H1 (cell line): ENCODE measurements around the gene ANKRD65. TPM values are rescaled to one million over a fixed set of nuclear protein-coding genes. Genes with fewer than 3 reads are reported as not detected.
A peak's percentile ranks its signal among the peaks of the same experiment; 100 is the strongest.

Experiments used
- CTCF ChIA-PET: fragments of 300-600 bp; sonication (Branson Sonifier 250); formaldehyde crosslinking; loops from one replicate; lab custom pipeline; 2021; ENCODE audit not compliant: partially characterized antibody; lab: Charles Lee
- POLR2A ChIA-PET: fragments of 300-600 bp; sonication (Branson Sonifier 250); formaldehyde crosslinking; loops from one replicate; lab custom pipeline; 2021; ENCODE audit warnings: inconsistent platforms; ENCODE audit not compliant: partially characterized antibody; lab: Charles Lee
- DNase-seq, 2 experiments: peaks; one replicate each; pipeline versions ENCODE4 v3.0.0 to v3.0.0-alpha.2; 2010 to 2022; ENCODE audit warnings: low spot score in 2 of 2, low read depth in 1 of 2, mixed read lengths in 1 of 2
- FAIRE-seq: peaks from 2 replicates; lab custom pipeline; 2011; peaks lifted over from hg19 to GRCh38; lab: Jason Lieb, UNC
- H2AFZ ChIP-seq: 2 replicates; pipeline ENCODE4 v1.8.1; 2012; ENCODE audit warnings: low read length, inconsistent platforms
- H2AK5ac ChIP-seq: 2 replicates; pipeline ENCODE4 v1.6.1; 2013; ENCODE audit warnings: low read depth, low read length
- H2BK120ac ChIP-seq: replicated peaks from 2 replicates; pipeline ENCODE3; 2013; ENCODE audit warnings: low read depth, low read length, inconsistent platforms
- H2BK12ac ChIP-seq: 2 replicates; pipeline ENCODE4 v1.6.1; 2013; ENCODE audit warnings: low read depth, low read length
- H2BK15ac ChIP-seq: 2 replicates; pipeline ENCODE4 v1.6.1; 2013; ENCODE audit warnings: low read length
- H2BK20ac ChIP-seq: 2 replicates; pipeline ENCODE4 v1.6.1; 2013; ENCODE audit warnings: low read length
- H2BK5ac ChIP-seq: 2 replicates; pipeline ENCODE4 v1.6.1; 2013; ENCODE audit warnings: low read depth, low read length
- H3K14ac ChIP-seq: 2 replicates; pipeline ENCODE4 v1.6.1; 2013; ENCODE audit warnings: inconsistent platforms; ENCODE audit not compliant: insufficient read length
- H3K18ac ChIP-seq: 2 replicates; pipeline ENCODE4 v1.6.1; 2013; ENCODE audit warnings: low read length; ENCODE audit errors: extremely low read depth
- H3K23ac ChIP-seq: 2 replicates; pipeline ENCODE4 v1.6.1; 2013; ENCODE audit warnings: inconsistent platforms; ENCODE audit not compliant: insufficient read length
- H3K23me2 ChIP-seq: 2 replicates; pipeline ENCODE4 v1.6.1; 2013; ENCODE audit warnings: low read depth, low read length
- H3K27ac ChIP-seq: 2 replicates; pipeline ENCODE4 v1.6.1; 2011; ENCODE audit warnings: low read depth, low read length, inconsistent platforms
- H3K27me3 ChIP-seq, 4 experiments: replicated peaks in 1 of 4; 1 replicate in 1 of 4; 2 replicates in 3 of 4; pipeline versions ENCODE4 v1.6.1 to v1.8.1; 2011 to 2013; ENCODE audit warnings: low read length in 3 of 4, mild to moderate bottlenecking in 3 of 4, inconsistent platforms in 2 of 4, mixed read lengths in 2 of 4, moderate library complexity in 1 of 4; ENCODE audit not compliant: control insufficient read depth in 3 of 4, insufficient read depth in 3 of 4; ENCODE audit errors: extremely low read depth in 1 of 4
- H3K36me3 ChIP-seq, 4 experiments: 2 replicates each; pipeline versions ENCODE4 v1.6.1 to v1.8.1; 2011 to 2013; ENCODE audit warnings: mild to moderate bottlenecking in 4 of 4, low read length in 3 of 4, moderate library complexity in 2 of 4, control low read depth in 1 of 4, inconsistent platforms in 1 of 4; ENCODE audit not compliant: insufficient read depth in 4 of 4, control insufficient read depth in 2 of 4
- H3K4ac ChIP-seq: replicated peaks from 2 replicates; pipeline ENCODE3; 2013; ENCODE audit warnings: low read length, low read depth, mixed read lengths, inconsistent platforms; ENCODE audit not compliant: insufficient read length
- H3K4me1 ChIP-seq, 4 experiments: replicated peaks in 1 of 4; 1 replicate in 1 of 4; 2 replicates in 3 of 4; pipeline versions ENCODE4 v1.6.1 to v1.8.1; 2011 to 2013; ENCODE audit warnings: low read length in 3 of 4, inconsistent platforms in 2 of 4, mixed read lengths in 1 of 4; ENCODE audit not compliant: insufficient read depth in 4 of 4, control insufficient read depth in 3 of 4
- H3K4me2 ChIP-seq, 2 experiments: 2 replicates each; pipeline versions ENCODE4 v1.6.1 to v1.8.1; 2011 to 2013; ENCODE audit warnings: low read depth in 2 of 2, low read length in 2 of 2, control low read depth in 1 of 2, inconsistent platforms in 1 of 2, mild to moderate bottlenecking in 1 of 2; ENCODE audit not compliant: insufficient read depth in 1 of 2
- H3K4me3 ChIP-seq, 4 experiments: fragments of 200-600, 300-600 bp in 1 of 4; sonication (generic), shearing (Covaris generic), sonication (Bioruptor Twin) in 1 of 4; 2 replicates each; pipeline versions ENCODE4 v1.5.1 to v1.8.1; 2011 to 2016; ENCODE audit warnings: low read length in 4 of 4, low read depth in 3 of 4, control low read depth in 2 of 4, inconsistent platforms in 2 of 4, mild to moderate bottlenecking in 2 of 4, mixed read lengths in 1 of 4, moderate library complexity in 1 of 4; ENCODE audit not compliant: insufficient read depth in 2 of 4; ENCODE audit errors: extremely low read depth in 1 of 4
- H3K56ac ChIP-seq: replicated peaks from 2 replicates; pipeline ENCODE3; 2013; ENCODE audit warnings: low read depth, mild to moderate bottlenecking, mixed read lengths, low read length, inconsistent platforms; ENCODE audit not compliant: insufficient read length
- H3K79me1 ChIP-seq: 2 replicates; pipeline ENCODE4 v1.6.1; 2013; ENCODE audit warnings: low read depth, low read length, control low read depth
- H3K79me2 ChIP-seq, 2 experiments: 2 replicates each; pipeline versions ENCODE4 v1.6.1 to v1.8.1; 2012 to 2013; ENCODE audit warnings: low read length in 2 of 2, mild to moderate bottlenecking in 2 of 2, inconsistent platforms in 1 of 2; ENCODE audit not compliant: insufficient read depth in 2 of 2, control insufficient read depth in 1 of 2
- H3K9ac ChIP-seq, 4 experiments: replicated peaks in 1 of 4; 1 replicate in 1 of 4; 2 replicates in 3 of 4; pipeline versions ENCODE4 v1.6.1 to v1.8.1; 2011 to 2013; ENCODE audit warnings: low read depth in 3 of 4, low read length in 3 of 4, control low read depth in 2 of 4, mild to moderate bottlenecking in 2 of 4, moderate library complexity in 2 of 4, inconsistent platforms in 1 of 4; ENCODE audit errors: extremely low read depth in 1 of 4
- H3K9me3 ChIP-seq, 2 experiments: 2 replicates each; pipeline versions ENCODE4 v1.6.1 to v1.8.1; 2012 to 2013; ENCODE audit warnings: mild to moderate bottlenecking in 2 of 2, moderate library complexity in 2 of 2, control low read depth in 1 of 2, inconsistent platforms in 1 of 2, low read depth in 1 of 2, low read length in 1 of 2, mixed read lengths in 1 of 2; ENCODE audit not compliant: insufficient read depth in 2 of 2
- H4K20me1 ChIP-seq, 2 experiments: replicated peaks in 1 of 2; 2 replicates each; pipeline versions ENCODE3 to v1.8.1; 2011 to 2013; ENCODE audit warnings: inconsistent platforms in 2 of 2, low read length in 2 of 2, mild to moderate bottlenecking in 1 of 2; ENCODE audit not compliant: insufficient read depth in 2 of 2, control insufficient read depth in 1 of 2
- H4K5ac ChIP-seq: 2 replicates; pipeline ENCODE4 v1.6.1; 2013; ENCODE audit warnings: low read length, low read depth, mixed read lengths, inconsistent platforms; ENCODE audit not compliant: insufficient read length
- H4K8ac ChIP-seq: 2 replicates; pipeline ENCODE4 v1.8.0; 2013; ENCODE audit warnings: mild to moderate bottlenecking, moderate library complexity, low read length, inconsistent platforms; ENCODE audit not compliant: insufficient read depth; ENCODE audit errors: extremely low read depth
- H4K91ac ChIP-seq: replicated peaks from 2 replicates; pipeline ENCODE3; 2013; ENCODE audit warnings: low read length, mixed read lengths, inconsistent platforms; ENCODE audit not compliant: insufficient read length
- ASH2L ChIP-seq: fragments of 200-600, 300-600 bp; sonication (generic); IDR thresholded peaks from one replicate; pipeline ENCODE4 v1.7.1; 2017; ENCODE audit warnings: low read length
- CEBPB ChIP-seq: IDR thresholded peaks from 2 replicates; pipeline ENCODE4 v1.6.1; 2012; ENCODE audit warnings: low read depth, low read length
- CHD2 ChIP-seq: IDR thresholded peaks from 2 replicates; pipeline ENCODE4 v1.6.1; 2012; ENCODE audit warnings: low read length, improper control_type of control experiment
- CREB1 ChIP-seq: IDR thresholded peaks from 2 replicates; pipeline ENCODE4 v1.6.1; 2012; ENCODE audit warnings: inconsistent platforms
- CTCF ChIP-seq, 3 experiments: IDR thresholded peaks; 1 replicate in 2 of 3; 2 replicates in 1 of 3; pipeline versions ENCODE4 v1.5.1 to v1.6.1; 2011; ENCODE audit warnings: low read length in 3 of 3, mild to moderate bottlenecking in 3 of 3, inconsistent platforms in 2 of 3, low read depth in 1 of 3, moderate library complexity in 1 of 3; ENCODE audit not compliant: insufficient read depth in 1 of 3; ENCODE audit errors: control extremely low read depth in 1 of 3
- HDAC2 ChIP-seq, 2 experiments: fragments of 300-600 bp in 1 of 2; sonication (generic) in 1 of 2; IDR thresholded peaks; 2 replicates each; pipeline ENCODE4 v1.6.1; 2011 to 2012; ENCODE audit warnings: low read depth in 2 of 2, low read length in 2 of 2, mild to moderate bottlenecking in 2 of 2, moderate library complexity in 2 of 2, borderline replicate concordance in 1 of 2, inconsistent platforms in 1 of 2
- NANOG ChIP-seq: IDR thresholded peaks from 2 replicates; pipeline ENCODE4 v1.6.1; 2011; ENCODE audit warnings: low read length, low read depth, mild to moderate bottlenecking, inconsistent platforms; ENCODE audit not compliant: insufficient read depth, poor library complexity, severe bottlenecking
- POLR2A ChIP-seq, 2 experiments: IDR thresholded peaks; 1 replicate in 1 of 2; 2 replicates in 1 of 2; pipeline ENCODE4 v1.6.1; 2011; ENCODE audit warnings: low read depth in 2 of 2, low read length in 2 of 2, mild to moderate bottlenecking in 2 of 2; ENCODE audit errors: control extremely low read depth in 1 of 2
- SIN3A ChIP-seq, 2 experiments: IDR thresholded peaks in 1 of 2; conservative IDR thresholded peaks in 1 of 2; 2 replicates each; pipeline ENCODE4 v1.6.1; 2011 to 2012; ENCODE audit warnings: low read length in 2 of 2, improper control_type of control experiment in 1 of 2, low read depth in 1 of 2, mild to moderate bottlenecking in 1 of 2
- WGBS, 2 experiments: shearing (Covaris generic) in 1 of 2; methylation state at CpG; one replicate each; pipeline versions ENCODE4 v1.1.6 to v1.1.7; 2013 to 2015; ENCODE audit warnings: low lambda C conversion rate in 2 of 2, mixed read lengths in 2 of 2, inconsistent platforms in 1 of 2, low coverage in 1 of 2, missing lambda C conversion rate in 1 of 2; ENCODE audit not compliant: insufficient replicate concordance in 2 of 2, insufficient coverage in 1 of 2, insufficient read length in 1 of 2; ENCODE audit errors: extremely low coverage in 1 of 2, missing lambda C conversion rate in 1 of 2; 5-methylcytosine and 5-hydroxymethylcytosine counted together
- polyA plus RNA-seq, 7 experiments: library from polyadenylated mRNA; depleted of rRNA in 3 of 7; stranded (reverse) in 5 of 7; unstranded in 2 of 7; fragments of >200 nt in 5 of 7; fragments of 200-250 nt in 2 of 7; gene quantifications; 1 replicate in 5 of 7; 2 replicates in 1 of 7; 4 replicates in 1 of 7; pipeline versions ENCODE4 v1.2.1 to v1.2.3, GENCODE V29; 2011 to 2013; ENCODE audit warnings: missing spikeins in 2 of 7, mixed read lengths in 2 of 7
- total RNA-seq: library from RNA; stranded (reverse); fragmentation: NEBNext Ultra II Directional; extraction: Animal tissue kit (Norgen Biotek cat#: 25700); gene quantifications from 2 replicates; pipeline ENCODE4 v1.2.1, GENCODE V29; 2021

The ANKRD65 gene
- total and polyA plus RNA-seq, 2 of the 8 experiments (the other 6 are each of a cell fraction or from before 2014, with no cell fraction given): 1.8 to 2.0 TPM

GRCh38 chr1:1462318-1462966 lies 41.4 kb upstream of the ANKRD65 start:
- Histone ChIP-seq H3K79me2 (no peaks in the 10 kb centered on the region), H2AFZ (no peak overlapping the region), H3K9me3 (no peaks in the 10 kb centered on the region), H4K8ac (no peak overlapping the region; the same call in 1 of the 2 replicates), H3K79me1 (no peaks in the 10 kb centered on the region), H3K4me3 (no peak overlapping the region), H3K14ac (no peak overlapping the region), H3K4me2 (no peak overlapping the region), H2BK15ac (0 out of 2 replicates have a peak overlapping the region, but pooled peaks have one; percentile 61), H3K36me3 (no peaks in the 10 kb centered on the region), H4K20me1 (no peaks in the 10 kb centered on the region), H3K4ac (no peak overlapping the region), H2BK20ac (no peak overlapping the region), H2BK12ac (no peak overlapping the region), H3K18ac (no peak overlapping the region), H4K91ac (no peak overlapping the region), H3K23me2 (no peaks in the 10 kb centered on the region), H2AK5ac (no peak overlapping the region), H3K9ac (no peak overlapping the region), H2BK120ac (no peak overlapping the region), H3K56ac (no peak overlapping the region), H3K27me3 (no peaks in the 10 kb centered on the region), H4K5ac (no peak overlapping the region), H2BK5ac (no peak overlapping the region), H3K27ac (no peak overlapping the region), H3K23ac (no peak overlapping the region), H3K4me1 (no peaks in the 10 kb centered on the region)
- 93% methylated on average over 26 of the region's 26 CpGs; no CpG with 5 or more reads in 1 of the 2 experiments for WGBS, 2 experiments
- no peak for DNase-seq
- CTCF ChIA-PET: interaction anchor here (0.6 to 2.0 kb wide), 11 partner anchors 9 to 162 kb away, joined by 3 to 7 read pairs (median 4); no protein-coding TSS in a partner anchor
- FAIRE-seq: no peak
- POLR2A ChIA-PET: interaction anchor here (0.6 to 3.8 kb wide), 8 partner anchors 21 to 215 kb away, joined by 3 to 10 read pairs (median 3); partner anchors contain the start of genes ANKRD65 and MRPL20
- TF ChIP-seq CEBPB: no peak
- TF ChIP-seq HDAC2 (IDR thresholded peaks at IDR 0.05; ENCODE audit: borderline replicate concordance in 1 of 2, low read depth in 2 of 2, low read length in 2 of 2): no peak
- TF ChIP-seq ASH2L: no peak
- TF ChIP-seq SIN3A (conservative IDR thresholded peaks at IDR 0.05 in 1 of 2, IDR thresholded peaks at IDR 0.05 in 1 of 2; ENCODE audit: low read depth in 1 of 2, low read length in 2 of 2): no peak
- TF ChIP-seq POLR2A (IDR thresholded peaks at IDR 0.05; ENCODE audit: control extremely low read depth in 1 of 2, low read depth in 2 of 2, low read length in 2 of 2): no peak
- no peak for TF ChIP-seq CREB1
- no peak for TF ChIP-seq NANOG
- TF ChIP-seq CTCF (IDR thresholded peaks at IDR 0.05; ENCODE audit: control extremely low read depth in 1 of 3, insufficient read depth in 1 of 3, low read depth in 1 of 3, low read length in 3 of 3): no peak
- no peak for TF ChIP-seq CHD2
